Right atrium auricular region (tissue), 2 donors: ENCODE results near the gene UTP20. TPM values are rescaled to one million over a fixed set of nuclear protein-coding genes. Genes with fewer than 3 reads are reported as not detected.
A peak's percentile ranks its signal among the peaks of the same experiment; 100 is the strongest.

Experiments
- DNase-seq: peaks from one replicate; pipeline ENCODE4 v3.0.0-alpha.2; 2019; ENCODE audit warnings: low spot score
- H3K27ac ChIP-seq, 2 donors: fragments of 200-600 bp; sonication (generic); 1 replicate in 1 of 2; 2 replicates in 1 of 2; pipeline ENCODE4 v1.5.1; 2016 to 2019
- H3K27me3 ChIP-seq, 2 donors: fragments of 200-600 bp; sonication (generic); one replicate each; pipeline versions ENCODE4 v1.5.1 to v1.6.0; 2017 to 2019
- H3K36me3 ChIP-seq: fragments of 200-600 bp; sonication (generic); one replicate; pipeline ENCODE4 v1.5.1; 2016
- H3K4me1 ChIP-seq, 2 donors: fragments of 200-600 bp; sonication (generic); one replicate each; pipeline versions ENCODE4 v1.5.1 to v1.6.0; 2017 to 2019
- H3K4me3 ChIP-seq, 2 donors: fragments of 200-600 bp; sonication (generic); 1 replicate in 1 of 2; 2 replicates in 1 of 2; pipeline ENCODE4 v1.5.1; 2017 to 2019; ENCODE audit warnings: mild to moderate bottlenecking in 1 of 2, moderate library complexity in 1 of 2
- H3K9me3 ChIP-seq, 2 donors: fragments of 200-600 bp; sonication (generic); one replicate each; pipeline ENCODE4 v1.5.1; 2019
- CTCF ChIP-seq, 2 donors: fragments of 200-600 bp; sonication (generic); IDR thresholded peaks; one replicate each; pipeline ENCODE4 v1.5.1; 2019; ENCODE audit warnings: antibody characterized with exemption in 2 of 2
- total RNA-seq, 2 donors: library from RNA; depleted of rRNA; stranded (reverse); fragments of >200 nt; gene quantifications; one replicate each; pipeline ENCODE4 v1.1.0, GENCODE V29; 2016

UTP20 gene
- 1 to 10 TPM; 5.8 to 6.7 TPM for total RNA-seq

- no peaks in the 10 kb centered on the region for H3K27me3 ChIP-seq
Measured at GRCh38 chr12:101280006-101280505, at the start of gene UTP20. Gene UTP20, plus strand, starts transcription at chr12:101280105. Its CDS starts 178 bp downstream, at chr12:101280283.

GRCh38 chr12:101230547-101230946, 49.4 kb upstream of the UTP20 start:
- Histone ChIP-seq H3K27ac (no peak overlapping the region), H3K36me3 (no peaks in the 10 kb centered on the region), H3K27me3 (no peaks in the 10 kb centered on the region), H3K9me3 (no peaks in the 10 kb centered on the region), H3K4me3 (no peak overlapping the region), H3K4me1 (no peaks in the 10 kb centered on the region)
- DNase-seq: no peak
- no peak for TF ChIP-seq CTCF (IDR thresholded peaks at IDR 0.05)

More at GRCh38 chr12:101280006-101280505, at the start of gene UTP20:
- no peaks in the 10 kb centered on the region for H3K36me3 ChIP-seq
- no peaks in the 10 kb centered on the region for H3K9me3 ChIP-seq
- peak within 1 kb of the TSS in 1 of 2 donors; percentile 31 for H3K27ac ChIP-seq
- no peak for TF ChIP-seq CTCF (IDR thresholded peaks at IDR 0.05)
- DNase-seq: peak; percentile 92
- H3K4me1 ChIP-seq: peaks cover 0 to 10% of the 10 kb centered on the region in 2 donors
- H3K4me3 ChIP-seq: peak within 1 kb of the TSS; percentile 82 to 85

GRCh38 chr12:101231636-101232035, 48.3 kb upstream of the UTP20 start:
- Histone ChIP-seq H3K4me3 (no peak overlapping the region), H3K27ac (no peak overlapping the region), H3K27me3 (no peaks in the 10 kb centered on the region), H3K4me1 (no peaks in the 10 kb centered on the region), H3K9me3 (no peaks in the 10 kb centered on the region), H3K36me3 (no peaks in the 10 kb centered on the region)
- DNase-seq: no peak
- TF ChIP-seq CTCF (IDR thresholded peaks at IDR 0.05): no peak

- Histone ChIP-seq H3K9me3 (no peaks in the 10 kb centered on the region), H3K4me3 (no peak overlapping the region), H3K27ac (no peak overlapping the region), H3K4me1 (no peaks in the 10 kb centered on the region), H3K36me3 (no peaks in the 10 kb centered on the region), H3K27me3 (no peaks in the 10 kb centered on the region)
- TF ChIP-seq CTCF (IDR thresholded peaks at IDR 0.05): no peak
- DNase-seq: no peak
Measured at GRCh38 chr12:101235686-101236085, 44.2 kb upstream of the UTP20 start.

- no peak for TF ChIP-seq CTCF (IDR thresholded peaks at IDR 0.05)
- H3K9me3 ChIP-seq: no peaks in the 10 kb centered on the region
- no peak for DNase-seq
- H3K27me3 ChIP-seq: no peaks in the 10 kb centered on the region
- no peak overlapping the region for H3K27ac ChIP-seq
- H3K36me3 ChIP-seq: no peaks in the 10 kb centered on the region
- H3K4me1 ChIP-seq: no peaks in the 10 kb centered on the region
- no peak overlapping the region for H3K4me3 ChIP-seq
Measured at GRCh38 chr12:101238306-101238705, 41.6 kb upstream of the UTP20 start.

GRCh38 chr12:101238800-101239329, 41.0 kb upstream of the UTP20 start:
- no peak overlapping the region for H3K27ac ChIP-seq
- H3K27me3 ChIP-seq: no peaks in the 10 kb centered on the region
- H3K9me3 ChIP-seq: no peaks in the 10 kb centered on the region
- TF ChIP-seq CTCF (IDR thresholded peaks at IDR 0.05): no peak
- no peak for DNase-seq
- H3K4me1 ChIP-seq: no peaks in the 10 kb centered on the region
- no peaks in the 10 kb centered on the region for H3K36me3 ChIP-seq
- no peak overlapping the region for H3K4me3 ChIP-seq
